NAMALWA (cell line): Measurements from ENCODE around the gene TLCD2.
A peak's percentile ranks its signal among the peaks of the same experiment; 100 is the strongest.
"Not testable (repeated sequence)": the region's sequence is repeated elsewhere in the genome, so short reads cannot be mapped to it uniquely, and the experiment has no call there.

Experiments
- DNase-seq: peaks from one replicate; pipeline ENCODE4 v3.0.0-alpha.2; 2015; ENCODE audit warnings: low spot score

Gene TLCD2

DNA sequence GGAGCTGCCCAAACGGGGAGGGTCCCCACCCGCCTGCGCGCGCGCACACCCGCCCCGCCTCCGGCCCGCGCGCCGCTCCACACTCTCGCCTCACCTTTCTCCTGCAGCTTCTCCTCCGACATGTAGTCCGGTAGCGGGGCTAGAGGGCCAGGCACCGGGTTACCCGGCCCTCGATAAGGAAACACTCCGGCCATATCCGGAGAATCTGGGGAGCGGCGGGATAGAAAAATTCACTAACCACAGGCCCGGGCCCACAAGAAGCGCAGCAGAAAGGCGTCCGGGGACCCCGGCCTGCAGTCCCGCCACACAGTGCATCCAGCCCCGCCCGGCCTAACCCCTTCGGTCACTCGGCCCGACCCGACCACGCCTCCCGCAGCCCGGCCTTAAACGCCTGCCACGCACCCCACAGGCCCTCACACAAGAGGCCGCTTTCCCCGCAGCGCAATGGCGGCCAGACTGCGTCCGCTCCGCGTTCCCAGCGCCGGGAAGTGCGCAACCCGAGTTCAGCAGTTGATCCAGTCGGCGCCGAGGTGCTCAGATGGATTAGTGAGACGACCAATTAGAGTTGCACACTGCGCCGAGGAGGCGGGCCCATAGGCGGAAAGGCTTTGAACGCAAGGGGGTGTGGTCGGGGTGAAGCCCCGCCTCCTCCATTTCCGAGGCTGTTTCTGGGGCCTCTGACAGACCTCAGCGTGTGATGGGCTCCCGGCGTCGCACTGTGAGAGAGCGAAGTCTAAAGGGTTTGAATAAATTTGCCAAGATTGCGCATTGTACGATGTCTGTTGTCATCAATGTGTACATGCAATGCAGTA is 25.6 kb downstream of the TLCD2 start, which contains the start of gene PRPF8:
PRPF8 (minus strand) TSS at position 490 of the 812 bp plus-strand sequence; CDS start at position 194, 296 bp downstream.
- DNase-seq = peak; percentile 95

DNA sequence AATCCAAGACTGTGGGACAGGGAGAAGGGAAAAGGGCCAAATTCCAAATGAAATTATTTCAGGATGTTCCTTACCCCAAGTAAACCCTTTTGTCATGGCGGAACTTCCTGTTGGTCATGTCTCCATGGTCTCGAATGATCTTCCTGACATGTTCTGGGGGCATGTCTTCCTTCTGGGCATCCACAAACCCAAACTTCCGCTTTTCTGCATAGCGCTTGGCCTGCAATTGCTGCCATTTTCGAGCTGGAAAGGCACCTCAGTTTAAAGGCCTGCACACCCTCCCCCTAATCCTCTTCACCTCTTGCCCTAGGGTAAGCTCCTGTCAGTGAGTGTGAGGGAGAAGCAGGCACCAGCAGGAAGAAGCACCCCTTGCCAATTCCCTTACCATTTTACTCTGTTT is 26.7 kb downstream of the TLCD2 start:
- no peak for DNase-seq

DNA sequence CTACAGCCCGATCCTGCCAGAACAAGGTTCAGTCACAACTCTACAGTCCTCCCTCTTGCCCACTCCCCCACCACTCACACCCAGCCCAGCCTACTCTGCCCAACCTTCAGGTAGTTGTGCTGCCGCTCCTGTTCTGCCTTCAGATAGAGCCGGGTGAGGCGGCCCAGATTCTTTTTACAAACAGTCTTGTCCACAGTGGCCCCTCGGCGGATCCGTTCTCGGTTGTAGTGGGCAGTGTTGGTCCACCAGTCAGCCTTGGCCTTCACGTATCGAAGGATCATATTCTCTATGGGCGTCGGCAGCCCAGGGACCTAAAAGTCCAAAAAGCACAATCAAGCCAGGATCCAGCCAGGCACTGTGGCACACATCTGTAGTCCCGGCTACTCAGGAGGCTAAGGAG is 33.8 kb downstream of the TLCD2 start:
- no peak for DNase-seq

DNA sequence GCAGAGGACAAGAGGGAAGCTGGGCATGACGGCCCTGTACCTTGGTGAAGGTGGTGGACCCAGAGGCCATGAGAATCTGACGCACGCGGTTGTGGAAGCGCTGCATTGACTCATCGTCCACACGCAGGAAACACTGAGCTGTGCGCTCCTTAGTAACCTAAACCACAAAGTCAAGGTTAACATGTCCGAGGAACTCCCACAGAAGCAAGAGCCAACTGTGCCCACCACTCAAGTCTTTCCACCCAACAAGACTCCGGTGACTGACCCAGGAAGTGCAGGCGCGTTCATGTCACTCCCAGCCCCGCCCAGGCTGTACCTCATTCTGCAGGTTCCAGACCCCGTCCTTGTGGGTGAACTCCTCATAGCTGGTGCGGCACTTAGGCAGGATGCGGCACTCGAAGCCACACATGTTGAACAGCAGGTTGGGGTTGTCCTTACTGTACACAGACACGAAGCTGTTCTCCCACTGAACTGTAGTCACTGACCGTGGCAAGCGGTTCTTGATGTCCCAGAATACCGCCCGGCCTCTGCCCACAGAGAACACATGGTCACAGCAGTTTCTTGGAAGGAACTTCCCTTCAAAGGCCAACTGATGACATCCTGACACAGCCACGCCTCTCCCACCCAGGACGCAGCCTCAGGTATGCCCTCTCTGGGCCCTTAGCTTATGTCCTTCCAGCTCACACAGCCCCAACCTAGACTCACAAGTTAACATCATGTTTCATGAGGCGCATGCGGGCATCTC is 37.0 kb downstream of the TLCD2 start:
- no peak for DNase-seq

DNA sequence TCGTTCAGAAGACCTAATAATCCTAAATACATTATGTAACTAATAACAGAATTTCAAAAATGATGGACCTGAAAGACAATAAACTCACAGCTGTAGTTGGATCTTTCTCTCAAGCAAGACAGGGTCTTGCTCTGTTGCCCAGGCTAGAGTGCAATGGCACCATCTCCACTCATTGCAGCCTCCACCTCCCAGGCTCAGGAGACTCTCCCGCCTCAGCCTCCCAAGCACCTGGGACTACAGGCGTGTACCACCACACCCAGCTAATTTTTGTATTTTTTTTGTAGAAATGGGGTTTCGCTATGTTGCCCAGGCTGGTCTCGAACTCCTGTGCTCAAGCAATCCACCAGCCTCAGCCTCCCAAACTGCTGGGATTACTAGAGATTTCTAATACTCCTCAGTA is 46.2 kb downstream of the TLCD2 start:
- not testable (repeated sequence) for DNase-seq

DNA sequence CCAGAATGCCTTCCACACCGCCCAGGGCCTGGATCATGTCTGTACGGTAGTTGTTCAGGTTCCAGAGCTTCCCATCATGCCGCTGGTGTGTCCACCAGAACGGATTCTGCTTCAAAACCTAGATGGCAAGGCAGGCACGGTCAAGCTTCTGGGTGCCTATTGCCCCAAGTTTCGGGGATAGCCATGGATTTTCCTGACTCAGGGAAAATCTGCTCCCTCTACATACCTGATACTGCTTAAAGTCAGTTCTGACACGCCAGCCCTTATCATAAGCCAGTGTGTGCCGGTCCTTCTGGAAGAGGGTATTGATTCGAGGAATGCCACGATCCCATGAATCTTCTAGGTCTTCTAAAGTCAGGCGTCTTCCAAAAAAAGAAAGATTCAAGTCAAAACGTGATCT is 49.1 kb downstream of the TLCD2 start:
- DNase-seq = no peak

DNA sequence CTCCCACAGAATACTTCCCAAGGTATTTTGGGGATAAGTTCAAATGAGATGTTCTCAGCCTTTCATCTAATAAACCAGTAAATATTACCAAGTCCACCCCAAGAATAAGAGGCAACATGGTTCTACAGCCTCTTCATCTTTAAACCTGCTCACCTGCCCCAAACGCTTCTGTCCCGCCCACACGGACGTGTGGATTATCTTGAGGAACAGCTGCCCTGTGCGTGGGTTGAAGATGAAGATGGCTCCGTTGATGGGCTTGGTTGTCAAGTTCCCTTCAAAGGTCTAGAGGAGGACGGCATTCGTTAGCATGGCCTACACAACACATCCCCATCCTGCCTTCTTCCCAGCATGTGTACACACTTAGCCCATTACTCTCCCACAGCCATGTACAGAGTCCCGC is 52.1 kb downstream of the TLCD2 start:
- no peak for DNase-seq

DNA sequence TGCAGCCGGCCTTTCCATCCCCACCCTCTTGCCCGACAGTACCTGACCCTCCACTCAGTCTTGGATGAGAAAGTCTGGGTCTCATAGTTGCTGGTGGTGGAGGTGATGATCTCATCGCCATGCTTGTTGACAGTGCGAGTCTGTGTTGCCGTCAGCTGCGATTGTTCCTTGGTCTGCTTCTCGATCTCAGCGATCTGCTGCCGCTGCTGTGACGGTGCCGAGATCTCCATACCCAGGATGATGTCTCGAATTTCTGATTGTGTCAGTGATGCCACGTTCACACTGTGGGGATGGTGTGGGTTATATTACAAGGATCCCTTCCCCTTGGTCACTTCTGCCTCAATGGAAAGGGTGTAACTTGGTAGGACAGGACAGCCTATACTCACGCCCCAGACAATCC is 56.4 kb downstream of the TLCD2 start:
- no peak for DNase-seq

DNA sequence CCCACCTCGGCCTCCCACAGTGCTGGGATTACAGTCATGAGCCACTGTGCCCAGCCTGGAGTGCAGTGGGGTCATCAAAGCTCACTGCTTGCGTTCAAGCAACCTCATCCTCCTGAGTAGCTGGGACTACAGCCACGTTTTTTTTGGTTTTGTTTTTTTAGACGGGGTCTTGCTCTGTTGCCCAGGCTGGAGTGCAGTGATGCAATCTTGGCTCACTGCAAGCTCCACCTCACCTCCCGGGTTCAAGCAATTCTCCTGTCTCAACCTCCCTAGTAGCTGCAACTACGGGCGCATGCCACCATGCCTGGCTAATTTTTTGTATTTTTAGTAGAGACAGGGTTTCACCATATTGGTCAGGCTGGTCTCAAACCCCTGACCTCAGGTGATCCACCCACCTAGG is 57.4 kb downstream of the TLCD2 start:
- DNase-seq = not testable (repeated sequence)
